T47D (cell line): ENCODE data around the gene SAG.

Source experiments
- DNase-seq, 2 experiments: peaks; one replicate each; pipeline versions ENCODE4 v3.0.0 to v3.0.0-alpha.2; 2011 to 2012; ENCODE audit warnings: low read depth in 1 of 2, low spot score in 1 of 2
- JUND ChIP-seq: IDR thresholded peaks from 2 replicates; pipeline ENCODE4 v1.6.1; 2012; ENCODE audit warnings: low read depth
- in situ Hi-C: cut with HindIII; loops from 2 replicates; pipeline ENCODE4 v1.10.0; 2016; ENCODE audit warnings: low sequenced_read_pairs, low pct_unique_long_range_greater_than_20kb

Gene SAG

GRCh38 chr2:233271693-233272092 is 35.9 kb upstream of the SAG start:
- TF ChIP-seq JUND = peak; percentile 76
- in situ Hi-C loops = no loop called here
- DNase-seq = peak in 1 of 2 experiments; percentile 94

DNA sequence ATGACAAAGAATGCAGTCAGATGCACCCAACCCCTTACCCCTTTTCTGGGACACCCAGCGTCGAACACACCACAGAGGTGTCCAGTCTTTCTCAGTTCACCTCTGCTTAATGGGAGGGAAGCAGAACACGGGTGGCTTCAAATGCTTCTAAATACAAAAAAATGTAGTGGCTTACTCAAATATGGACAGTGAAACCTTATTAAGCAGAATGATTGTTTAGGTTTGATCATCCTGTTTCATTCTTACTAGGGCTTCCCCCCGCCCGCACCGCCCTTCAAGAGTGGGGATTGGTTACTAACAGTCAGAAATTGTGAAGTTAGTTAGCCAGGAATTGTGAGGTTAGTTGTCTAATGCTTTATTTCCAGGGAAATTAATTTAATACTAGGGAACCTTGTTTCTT is 34.5 kb upstream of the SAG start:
- DNase-seq = no peak
- no peak for TF ChIP-seq JUND
- in situ Hi-C loops = no loop called here

DNA sequence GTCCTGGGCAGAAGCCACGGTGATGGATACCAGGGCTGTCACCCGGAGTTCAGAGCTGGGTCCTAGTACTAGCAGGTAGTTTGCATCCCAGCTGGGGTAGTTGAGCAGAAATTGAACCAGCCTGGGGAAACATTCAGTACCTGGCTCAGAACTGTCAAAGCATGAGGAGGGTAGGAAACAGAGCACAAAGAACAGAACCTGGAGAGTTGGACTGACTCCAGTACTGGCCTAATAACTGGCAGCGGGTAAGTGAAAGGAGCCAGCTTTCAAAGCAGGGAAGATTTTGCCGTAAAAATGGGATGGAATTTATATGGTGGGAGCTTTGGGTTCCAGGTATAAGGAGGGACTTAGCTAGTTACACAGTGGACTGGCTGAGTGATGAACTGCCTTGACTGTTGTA is 32.4 kb upstream of the SAG start:
- no peak for DNase-seq
- in situ Hi-C loops = no loop called here
- no peak for TF ChIP-seq JUND

GRCh38 chr2:233278921-233279320 is 28.7 kb upstream of the SAG start:
- DNase-seq = no peak
- in situ Hi-C loops = no loop called here
- TF ChIP-seq JUND = no peak

DNA sequence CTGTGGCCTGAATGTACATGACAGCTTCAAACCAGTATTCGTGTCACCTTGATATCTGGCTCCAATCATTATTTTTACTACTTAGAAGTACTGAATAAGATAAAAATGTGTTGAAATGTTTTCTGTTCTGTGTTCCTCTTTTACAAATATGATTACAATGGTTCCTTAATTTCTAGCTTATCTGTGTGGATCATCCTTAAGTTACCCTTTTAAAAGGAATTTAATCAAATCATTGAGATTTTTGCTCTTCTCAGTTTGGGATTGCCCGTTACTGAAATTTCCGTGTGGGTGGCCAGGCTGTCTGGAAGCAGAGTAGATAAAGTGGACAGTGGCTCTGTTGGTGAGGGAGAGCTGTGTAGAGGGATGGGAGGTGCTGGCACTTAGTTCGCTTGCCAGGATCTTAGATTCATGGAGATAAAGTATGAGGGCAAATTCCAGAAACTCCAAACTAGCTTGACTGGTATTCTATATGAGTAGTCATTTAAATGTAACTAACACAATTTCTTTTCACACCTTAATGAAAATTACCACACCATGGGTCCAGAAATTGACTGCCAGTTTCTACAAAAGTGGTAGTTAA is 27.4 kb upstream of the SAG start:
- no peak for TF ChIP-seq JUND
- peak in 1 of 2 experiments; percentile 56 for DNase-seq
- in situ Hi-C loops = no loop called here

DNA sequence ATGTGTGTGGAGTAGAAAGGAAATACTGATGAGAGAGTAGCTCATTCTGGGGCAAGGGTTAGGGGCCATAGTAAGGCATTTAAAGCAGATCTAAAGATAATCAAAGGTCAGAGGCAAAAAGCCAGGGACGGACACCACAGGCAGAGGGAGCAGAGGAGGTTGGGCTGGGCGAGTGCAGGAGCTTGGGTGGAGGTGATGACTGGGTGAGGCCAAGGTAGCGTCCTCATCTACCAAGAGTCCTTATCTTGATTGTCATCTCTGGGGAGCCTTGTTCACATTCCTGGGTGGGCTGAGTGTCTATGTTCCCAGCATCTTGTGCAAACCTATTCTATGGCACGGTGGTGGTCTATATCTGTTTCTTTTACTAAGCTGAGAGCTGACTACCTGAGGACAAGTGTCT is 26.1 kb upstream of the SAG start:
- TF ChIP-seq JUND = no peak
- DNase-seq = no peak
- in situ Hi-C loops = no loop called here

- DNase-seq = no peak
- in situ Hi-C loops = no loop called here
- TF ChIP-seq JUND = no peak
These were observed 25.5 kb upstream of the SAG start for GRCh38 chr2:233281992-233282603.

GRCh38 chr2:233285921-233286320 is 21.7 kb upstream of the SAG start:
- in situ Hi-C loops = no loop called here
- TF ChIP-seq JUND = no peak
- DNase-seq = no peak

GRCh38 chr2:233287871-233288270 is 19.7 kb upstream of the SAG start:
- DNase-seq = no peak
- no peak for TF ChIP-seq JUND
- in situ Hi-C loops = no loop called here

DNA sequence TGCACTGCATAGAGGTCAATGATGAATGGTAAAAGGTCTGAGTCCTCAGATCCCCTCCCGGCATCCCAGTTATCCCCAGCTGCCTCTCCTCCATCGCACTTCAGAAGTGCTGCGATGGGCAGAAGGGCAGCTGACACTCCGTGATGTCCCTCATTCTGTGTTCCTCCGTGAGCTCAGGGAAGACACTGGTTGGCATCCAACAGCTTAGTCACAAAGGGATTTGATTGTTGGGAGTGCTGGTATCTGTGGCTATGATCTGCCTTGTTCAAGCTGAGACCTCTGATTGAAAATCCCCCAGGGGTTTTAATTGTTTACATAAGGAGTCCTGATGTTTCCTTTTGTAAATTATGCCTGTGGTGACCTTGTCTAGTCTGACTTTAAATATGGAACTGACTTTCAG is 19.0 kb upstream of the SAG start:
- in situ Hi-C loops = no loop called here
- no peak for TF ChIP-seq JUND
- DNase-seq = peak in 1 of 2 experiments; percentile 41

- DNase-seq = no peak
- TF ChIP-seq JUND = no peak
- in situ Hi-C loops = no loop called here
These were observed 18.0 kb upstream of the SAG start for GRCh38 chr2:233289648-233290047.

- TF ChIP-seq JUND = no peak
- in situ Hi-C loops = no loop called here
These were observed 17.4 kb upstream of the SAG start for GRCh38 chr2:233290051-233290845.

DNA sequence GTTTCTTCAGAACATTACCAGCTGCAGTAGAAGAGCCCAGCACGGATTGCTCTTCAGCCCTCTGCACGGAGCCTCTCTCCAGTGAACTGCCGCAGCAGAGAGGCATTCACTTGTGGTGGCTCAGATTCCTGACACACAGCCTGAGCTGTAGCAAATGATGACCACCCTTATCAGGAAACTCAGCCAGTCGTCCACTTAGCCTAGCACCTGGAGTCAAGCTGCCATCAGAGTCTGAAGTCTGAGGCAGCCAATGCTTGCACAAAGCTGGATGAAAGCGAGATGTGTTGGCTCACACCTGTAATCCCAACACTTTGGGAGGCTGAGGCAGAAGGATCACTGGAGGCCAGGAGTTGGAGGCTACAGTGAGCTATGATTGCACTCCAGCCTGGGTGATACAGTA is 11.7 kb upstream of the SAG start:
- TF ChIP-seq JUND = no peak
- in situ Hi-C loops = no loop called here
- DNase-seq = no peak

More at GRCh38 chr2:233290051-233290845, 17.4 kb upstream of the SAG start:
- DNase-seq = peak in 1 of 2 experiments; percentile 18
